Ecto neural progenitor cell (in vitro differentiated cells): Measurements from ENCODE around the gene XKR3.
"Not testable (repeated sequence)": the region's sequence is repeated elsewhere in the genome, so short reads cannot be mapped to it uniquely, and the experiment has no call there.

Experiments
- DNase-seq: peaks from one replicate; pipeline ENCODE4 v3.0.0-alpha.2; 2018; ENCODE audit warnings: low spot score

XKR3 gene

DNA sequence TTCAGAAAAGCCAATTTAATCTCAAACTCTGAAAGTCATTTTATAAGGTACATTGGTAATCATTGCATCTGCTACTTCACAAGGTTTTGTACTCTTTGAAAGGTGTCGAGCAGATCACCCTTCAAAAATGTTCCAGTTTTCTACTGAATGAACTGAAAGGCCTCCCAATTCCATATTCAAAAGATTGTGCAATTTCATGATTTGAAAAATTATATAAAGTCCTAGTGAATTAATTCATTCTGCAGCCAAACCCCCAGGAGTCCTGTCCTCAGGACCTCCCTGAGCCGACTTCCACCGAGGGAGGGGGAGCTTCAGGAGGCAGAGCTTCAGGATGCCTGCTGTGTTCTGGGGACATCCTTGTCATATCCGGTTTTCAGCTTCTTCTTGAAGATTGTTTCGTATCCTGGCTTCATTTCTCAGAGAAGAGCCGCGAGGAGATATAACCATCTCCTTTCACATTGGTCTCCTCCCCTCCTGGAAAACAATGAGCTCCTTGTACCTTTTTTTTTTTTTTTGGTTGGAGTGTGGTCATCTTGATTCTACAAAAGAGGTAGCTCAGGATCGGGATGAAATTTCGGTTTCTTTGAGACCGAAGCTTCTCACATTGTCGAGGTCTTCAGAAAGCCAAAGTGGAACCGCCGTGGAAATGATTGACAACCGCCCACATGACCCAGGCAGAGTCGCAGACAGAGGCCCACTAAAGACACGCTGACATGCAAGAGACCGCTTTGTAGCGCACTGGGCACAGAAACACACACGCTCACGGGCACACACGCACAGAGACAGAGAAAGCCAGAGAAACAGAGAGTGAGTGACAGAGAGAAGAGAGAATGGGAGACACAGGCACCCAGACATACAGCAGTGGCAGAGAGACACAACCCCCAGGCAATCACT is 77.7 kb downstream of the XKR3 start:
- not testable (repeated sequence) for DNase-seq

DNA sequence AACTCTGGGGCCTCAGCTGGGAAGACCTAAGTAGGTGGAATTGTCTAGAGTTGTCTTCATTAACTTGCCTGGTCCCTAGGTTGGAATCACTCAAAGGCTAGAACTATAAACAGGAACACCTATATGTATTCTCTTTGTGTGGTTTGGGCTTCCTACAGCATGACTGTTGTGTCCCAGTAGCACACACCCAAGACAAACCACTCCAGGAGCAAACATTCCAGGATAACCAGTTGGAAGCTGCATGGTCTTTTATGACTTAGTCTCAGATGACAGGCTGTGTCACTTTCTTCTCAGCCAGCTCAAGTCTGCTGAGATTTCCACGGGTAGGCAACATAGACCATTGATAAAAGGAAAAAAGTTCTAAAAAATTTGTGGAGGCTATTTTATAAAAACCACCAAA is 90.9 kb downstream of the XKR3 start:
- not testable (repeated sequence) for DNase-seq
